ENCODE measurements around the gene FERMT3.
"Not testable (repeated sequence)": the region's sequence is repeated elsewhere in the genome, so short reads cannot be mapped to it uniquely, and the experiment has no call there.

The FERMT3 gene

GRCh38 chr11:64206457-64207255, at the start of gene FERMT3:
TSS of gene FERMT3 (plus strand) at chr11:64206721. CDS start at chr11:64207365, 644 bp downstream.
- DNase-seq: peak; percentile 97

GRCh38 chr11:64157631-64158394, 48.7 kb upstream of the FERMT3 start:
- DNase-seq: peak; percentile 29

GRCh38 chr11:64161037-64161436, 45.5 kb upstream of the FERMT3 start:
- DNase-seq: no peak

- DNase-seq: not testable (repeated sequence)
Observed at GRCh38 chr11:64162769-64163168, 43.8 kb upstream of the FERMT3 start.

- DNase-seq: no peak
Observed at GRCh38 chr11:64163951-64164350, 42.6 kb upstream of the FERMT3 start.

- peak; percentile 46 for DNase-seq
Observed at GRCh38 chr11:64164392-64165312, 41.9 kb upstream of the FERMT3 start.

- peak; percentile 55 for DNase-seq
Observed at GRCh38 chr11:64165481-64165841, 41.1 kb upstream of the FERMT3 start.

- DNase-seq: peak; percentile 95
Observed at GRCh38 chr11:64165842-64166635, 40.5 kb upstream of the FERMT3 start, which contains the start of gene MACROD1. TSS of gene MACROD1 (minus strand) at chr11:64166113. CDS start at chr11:64165994, 119 bp downstream.

- DNase-seq: no peak
Observed at GRCh38 chr11:64170419-64170818, 36.1 kb upstream of the FERMT3 start.

- no peak for DNase-seq
Observed at GRCh38 chr11:64173616-64174355, 32.7 kb upstream of the FERMT3 start.

- DNase-seq: no peak
Observed at GRCh38 chr11:64176751-64177150, 29.8 kb upstream of the FERMT3 start.

- no peak for DNase-seq
Observed at GRCh38 chr11:64178203-64178602, 28.3 kb upstream of the FERMT3 start.

GRCh38 chr11:64178951-64179639, 27.4 kb upstream of the FERMT3 start:
- DNase-seq: no peak

GRCh38 chr11:64180891-64181290, 25.6 kb upstream of the FERMT3 start:
- DNase-seq: no peak

GRCh38 chr11:64181506-64182411, 24.8 kb upstream of the FERMT3 start:
- DNase-seq: peak; percentile 91

- no peak for DNase-seq
Observed at GRCh38 chr11:64183890-64184289, 22.6 kb upstream of the FERMT3 start.

- peak; percentile 74 for DNase-seq
Observed at GRCh38 chr11:64185175-64185692, 21.3 kb upstream of the FERMT3 start.

- DNase-seq: peak; percentile 100
Observed at GRCh38 chr11:64185693-64186491, 20.6 kb upstream of the FERMT3 start, which contains the start of gene STIP1. TSS of gene STIP1 (plus strand) at chr11:64186171. CDS start at chr11:64186262, 91 bp downstream.

Data from hematopoietic multipotent progenitor cell treated with erythropoietin and hydrocortisone succinate and interleukin-3 and kit ligand, for 4 days (in vitro differentiated cells).